ENCODE results near the gene CPNE5. TPM values are rescaled to one million over a fixed set of nuclear protein-coding genes. Genes with fewer than 3 reads are reported as not detected.

CPNE5 gene
- total and polyA plus RNA-seq, 9 donors, result 1.4 to 22.1 (median 6.2) TPM

DNA sequence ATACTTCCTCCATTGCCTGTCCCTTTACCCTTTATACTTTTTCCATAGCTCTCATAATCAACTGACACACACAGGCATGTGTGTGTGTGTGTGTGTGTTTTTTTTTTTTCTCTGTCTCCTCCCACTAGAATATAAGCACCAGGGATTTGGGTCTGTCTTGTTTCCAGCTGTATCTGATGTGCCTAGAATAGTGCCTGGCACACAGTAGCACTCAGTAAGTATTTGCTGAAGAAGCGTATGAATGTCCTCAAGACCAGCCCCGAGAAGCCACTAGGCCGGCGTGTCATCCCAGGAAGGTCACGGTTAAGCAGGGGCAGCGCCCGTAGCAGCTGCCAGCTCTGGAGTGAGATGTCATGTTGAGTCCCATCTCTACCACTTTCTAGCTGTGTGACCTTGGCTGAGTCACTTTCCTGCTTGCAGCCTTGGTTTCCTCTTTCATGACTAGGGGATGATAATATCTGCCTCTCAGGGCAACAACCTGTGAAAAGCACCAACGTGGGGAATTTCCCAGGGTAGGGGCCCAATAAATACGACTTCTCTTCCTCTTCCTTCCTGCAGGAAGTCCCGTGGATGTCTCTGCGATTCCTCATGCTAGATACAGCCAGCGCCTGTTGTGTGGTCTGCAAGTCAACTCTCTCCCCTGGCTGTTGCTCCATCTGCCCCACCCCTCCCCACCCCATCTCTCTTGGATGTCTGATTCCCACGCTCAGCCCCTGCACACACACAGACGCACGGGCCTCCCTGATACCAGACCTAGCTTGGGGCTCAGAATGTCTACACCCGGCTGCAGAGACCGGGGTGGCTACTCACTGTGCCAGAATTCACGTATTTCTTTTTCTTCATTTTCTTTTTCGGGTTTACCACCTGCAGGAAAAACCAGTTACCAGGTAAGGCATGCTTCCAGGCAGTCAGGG, 83.6 kb downstream of the CPNE5 start:
- intact Hi-C loops (cut with DNase I), result loop anchor here in 2 of 4 donors (5.0 to 10.0 kb wide), 4 partner anchors 71 to 331 kb away; no protein-coding TSS in a partner anchor
- Histone ChIP-seq H3K27me3 (no peaks in the 10 kb centered on the region), H3K4me3 (no peak overlapping the region), H3K27ac (no peak overlapping the region), H3K4me1 (ENCODE audit: insufficient read depth) (no peaks in the 10 kb centered on the region), H3K9me3 (no peaks in the 10 kb centered on the region), H3K36me3 (no peaks in the 10 kb centered on the region)
- no peak for TF ChIP-seq EP300 (IDR thresholded peaks at IDR 0.05)
- TF ChIP-seq, protein P1, sequence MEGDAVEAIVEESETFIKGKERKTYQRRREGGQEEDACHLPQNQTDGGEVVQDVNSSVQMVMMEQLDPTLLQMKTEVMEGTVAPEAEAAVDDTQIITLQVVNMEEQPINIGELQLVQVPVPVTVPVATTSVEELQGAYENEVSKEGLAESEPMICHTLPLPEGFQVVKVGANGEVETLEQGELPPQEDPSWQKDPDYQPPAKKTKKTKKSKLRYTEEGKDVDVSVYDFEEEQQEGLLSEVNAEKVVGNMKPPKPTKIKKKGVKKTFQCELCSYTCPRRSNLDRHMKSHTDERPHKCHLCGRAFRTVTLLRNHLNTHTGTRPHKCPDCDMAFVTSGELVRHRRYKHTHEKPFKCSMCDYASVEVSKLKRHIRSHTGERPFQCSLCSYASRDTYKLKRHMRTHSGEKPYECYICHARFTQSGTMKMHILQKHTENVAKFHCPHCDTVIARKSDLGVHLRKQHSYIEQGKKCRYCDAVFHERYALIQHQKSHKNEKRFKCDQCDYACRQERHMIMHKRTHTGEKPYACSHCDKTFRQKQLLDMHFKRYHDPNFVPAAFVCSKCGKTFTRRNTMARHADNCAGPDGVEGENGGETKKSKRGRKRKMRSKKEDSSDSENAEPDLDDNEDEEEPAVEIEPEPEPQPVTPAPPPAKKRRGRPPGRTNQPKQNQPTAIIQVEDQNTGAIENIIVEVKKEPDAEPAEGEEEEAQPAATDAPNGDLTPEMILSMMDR (IDR thresholded peaks at IDR 0.05), result no peak
- TF ChIP-seq POLR2A (IDR thresholded peaks at IDR 0.05), result no peak
- WGBS, 3 donors, result 81 to 86% (median 83%) methylated on average over 19 of the region's 19 CpGs
- DNase-seq, result no peak

DNA sequence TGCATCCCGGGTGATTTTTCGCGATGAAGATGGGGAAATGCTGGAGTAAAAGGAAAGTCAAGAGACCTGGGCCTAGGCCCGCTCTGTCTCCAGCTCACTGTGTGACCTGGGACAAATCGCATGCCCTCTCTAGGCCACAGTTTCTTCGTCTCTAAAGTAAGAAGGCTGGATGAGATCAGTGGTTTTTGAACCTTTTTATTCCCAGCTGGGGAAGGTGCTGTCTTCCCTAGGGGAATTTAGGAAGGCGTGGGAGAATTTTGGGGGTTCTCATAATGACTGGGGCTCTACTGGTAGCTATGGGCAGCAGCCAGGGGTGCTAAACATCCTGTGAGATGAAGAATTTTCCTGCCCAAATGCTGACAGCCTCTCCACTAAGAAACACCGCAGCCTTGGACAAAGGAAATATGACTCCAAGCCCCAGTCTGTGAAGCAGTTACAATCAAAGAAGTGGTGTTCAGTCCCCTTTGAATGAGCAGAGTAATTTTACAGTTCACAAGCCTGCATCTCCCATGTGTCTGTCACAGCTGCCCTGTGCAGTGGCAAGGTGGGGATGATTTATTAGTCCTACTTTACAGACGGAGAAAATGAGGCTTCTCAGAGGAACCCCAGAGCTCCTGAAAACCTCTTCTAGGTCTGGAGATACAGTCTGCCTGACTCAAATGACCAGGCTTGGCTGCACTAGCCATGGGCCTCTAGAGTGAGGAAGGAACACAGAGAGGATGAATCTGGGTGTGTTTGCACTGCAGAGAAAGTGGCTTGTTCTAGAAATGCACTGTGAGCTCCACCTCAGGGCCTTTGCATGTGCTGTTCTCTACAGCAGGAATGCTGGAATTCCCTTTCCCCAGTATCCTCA, 84.4 kb downstream of the CPNE5 start:
- TF ChIP-seq POLR2A (IDR thresholded peaks at IDR 0.05) (no peak), EP300 (IDR thresholded peaks at IDR 0.05) (no peak)
- TF ChIP-seq, protein P1 (IDR thresholded peaks at IDR 0.05), result no peak
- intact Hi-C loops (cut with DNase I), result loop anchor here in 2 of 4 donors (5.0 to 10.0 kb wide), 4 partner anchors 70 to 330 kb away; no protein-coding TSS in a partner anchor
- WGBS, 3 donors, result 88 to 94% (median 91%) methylated on average over 9 of the region's 9 CpGs

DNA sequence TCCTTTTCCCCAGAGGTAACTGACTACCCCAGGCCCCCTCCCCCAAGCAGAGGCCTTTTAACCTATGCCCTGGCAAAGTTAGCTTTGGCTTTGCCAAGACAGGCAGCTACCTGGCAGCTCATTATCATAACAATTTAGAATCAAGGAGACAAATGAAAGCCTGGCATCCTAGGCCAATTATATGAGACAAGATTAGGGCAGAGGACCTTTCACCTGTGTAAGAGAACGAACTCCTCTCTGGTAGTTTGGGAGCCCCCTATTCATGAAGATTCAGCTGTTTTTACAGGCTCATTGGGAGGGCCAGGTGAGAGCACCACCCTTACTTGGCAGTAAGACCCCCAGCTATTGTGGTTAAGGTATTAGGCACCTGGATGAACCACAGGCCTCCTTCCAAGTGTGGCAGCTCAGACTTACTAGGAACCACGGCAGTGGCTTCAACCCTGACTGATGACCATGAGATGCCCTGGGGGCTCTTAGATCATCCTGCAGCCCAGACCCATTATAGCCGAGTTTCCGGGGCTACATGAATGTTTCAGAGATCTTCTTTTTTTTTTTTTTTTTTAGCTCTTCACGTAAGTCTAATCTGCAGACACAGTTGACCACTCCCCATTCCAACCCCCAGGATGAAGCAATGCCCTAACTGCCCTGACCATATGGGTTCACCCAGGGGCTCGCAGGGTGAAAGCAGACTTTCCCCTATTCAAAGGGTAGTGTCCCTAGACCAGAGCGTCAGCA, 85.4 kb downstream of the CPNE5 start:
- TF ChIP-seq POLR2A (IDR thresholded peaks at IDR 0.05) (no peak), EP300 (IDR thresholded peaks at IDR 0.05) (no peak)
- TF ChIP-seq, protein P1 (IDR thresholded peaks at IDR 0.05), result no peak
- Histone ChIP-seq H3K9me3 (no peaks in the 10 kb centered on the region), H3K4me1 (ENCODE audit: insufficient read depth) (no peaks in the 10 kb centered on the region), H3K4me3 (no peak overlapping the region), H3K27ac (no peak overlapping the region), H3K27me3 (no peaks in the 10 kb centered on the region), H3K36me3 (no peaks in the 10 kb centered on the region)
- WGBS, 3 donors, result 92 to 94% (median 94%) methylated on average over 7 of the region's 7 CpGs
- intact Hi-C loops (cut with DNase I), result loop anchor here in 2 of 4 donors (10.0 kb wide), 3 partner anchors 69 to 329 kb away; no protein-coding TSS in a partner anchor
- DNase-seq, result no peak

More for the DNA sequence above, 84.4 kb downstream of the CPNE5 start:
- H3K4me3 ChIP-seq, result no peak overlapping the region
- no peak overlapping the region for H3K27ac ChIP-seq
- no peaks in the 10 kb centered on the region for H3K36me3 ChIP-seq
- H3K9me3 ChIP-seq, result no peaks in the 10 kb centered on the region
- DNase-seq, result no peak
- no peaks in the 10 kb centered on the region for H3K4me1 ChIP-seq (ENCODE audit: insufficient read depth)
- no peaks in the 10 kb centered on the region for H3K27me3 ChIP-seq

Measured in ovary (tissue), 9 donors.